ENCODE measurements around the gene NFATC1. TPM values are rescaled to one million over a fixed set of nuclear protein-coding genes. Genes with fewer than 3 reads are reported as not detected.

NFATC1 gene
- total RNA-seq, 2 experiments from 2014 or later = 97.2 to 98.3 TPM

GRCh38 chr18:79526468-79527460 is 131.0 kb downstream of the NFATC1 start:
- ATAC-seq (no peak), DNase-seq (no peak)
- H3K4me1 Mint-ChIP-seq (ENCODE audit: low read depth) = peaks cover 35% of the 10 kb centered on the region
- no peaks in the 10 kb centered on the region for H3K27me3 Mint-ChIP-seq
- H3K36me3 Mint-ChIP-seq (ENCODE audit: low read depth) = peaks cover 29% of the 10 kb centered on the region
- intact Hi-C loops (cut with micrococcal nuclease) = no loop called here
- peak overlapping the region; percentile 89 for H3K27ac Mint-ChIP-seq
- no peaks in the 10 kb centered on the region for H3K9me3 Mint-ChIP-seq
- ChIA-PET CTCF (interaction anchor here (1.0 to 7.0 kb wide), 4 partner anchors 19 to 146 kb away, joined by 3 to 88 read pairs (median 6); no protein-coding TSS in a partner anchor), POLR2A (interaction anchor here (1.2 to 1.4 kb wide), 2 partner anchors 129 to 133 kb away, joined by 4 read pairs; no protein-coding TSS in a partner anchor)
- no peak overlapping the region for H3K4me3 Mint-ChIP-seq
- TF ChIP-seq CTCF (IDR thresholded peaks at IDR 0.05) = no peak

- DNase-seq = no peak
- no peak for TF ChIP-seq CTCF (IDR thresholded peaks at IDR 0.05)
- no peaks in the 10 kb centered on the region for H3K27me3 Mint-ChIP-seq
- H3K4me3 Mint-ChIP-seq = no peak overlapping the region
- H3K4me1 Mint-ChIP-seq (ENCODE audit: low read depth) = peaks cover 25% of the 10 kb centered on the region
- H3K9me3 Mint-ChIP-seq = no peaks in the 10 kb centered on the region
- CTCF ChIA-PET = interaction anchor here (0.6 to 7.0 kb wide), 11 partner anchors 11 to 155 kb away, joined by 3 to 88 read pairs (median 3); no protein-coding TSS in a partner anchor
- intact Hi-C loops (cut with micrococcal nuclease) = loop anchor here (2.0 kb wide), 1 partner anchor 149 kb away; no protein-coding TSS in a partner anchor
- POLR2A ChIA-PET = interaction anchor here (1.4 to 1.5 kb wide), 2 partner anchors 135 to 148 kb away, joined by 3 read pairs; no protein-coding TSS in a partner anchor
- peaks cover 29% of the 10 kb centered on the region for H3K36me3 Mint-ChIP-seq (ENCODE audit: low read depth)
- H3K27ac Mint-ChIP-seq = no peak overlapping the region
- ATAC-seq = no peak
Observed at GRCh38 chr18:79527656-79528315, 132.1 kb downstream of the NFATC1 start.

GRCh38 chr18:79528316-79528695 is 132.6 kb downstream of the NFATC1 start:
- Mint-ChIP-seq H3K9me3 (no peaks in the 10 kb centered on the region), H3K36me3 (ENCODE audit: low read depth) (peaks cover 29% of the 10 kb centered on the region), H3K4me3 (no peak overlapping the region), H3K4me1 (ENCODE audit: low read depth) (peaks cover 20% of the 10 kb centered on the region), H3K27me3 (no peaks in the 10 kb centered on the region), H3K27ac (no peak overlapping the region)
- DNase-seq (no peak), ATAC-seq (no peak)
- TF ChIP-seq CTCF (IDR thresholded peaks at IDR 0.05) = no peak
- intact Hi-C loops (cut with micrococcal nuclease) = loop anchor here (2.0 kb wide), 1 partner anchor 150 kb away; no protein-coding TSS in a partner anchor
- CTCF ChIA-PET = interaction anchor here (0.7 to 7.0 kb wide), 10 partner anchors 11 to 148 kb away, joined by 3 to 88 read pairs (median 4); no protein-coding TSS in a partner anchor
- POLR2A ChIA-PET = interaction anchor here (1.4 to 1.5 kb wide), 2 partner anchors 135 to 149 kb away, joined by 3 read pairs; no protein-coding TSS in a partner anchor

GRCh38 chr18:79528846-79529245 is 133.1 kb downstream of the NFATC1 start:
- ChIA-PET POLR2A (interaction anchor here (1.4 to 1.5 kb wide), 2 partner anchors 136 to 149 kb away, joined by 3 read pairs; no protein-coding TSS in a partner anchor), CTCF (interaction anchor here (0.8 to 7.0 kb wide), 8 partner anchors 10 to 154 kb away, joined by 3 to 88 read pairs (median 6); no protein-coding TSS in a partner anchor)
- ATAC-seq (peak; percentile 17), DNase-seq (peak; percentile 83)
- Mint-ChIP-seq H3K36me3 (ENCODE audit: low read depth) (peaks cover 29% of the 10 kb centered on the region), H3K27me3 (no peaks in the 10 kb centered on the region), H3K4me3 (no peak overlapping the region), H3K4me1 (ENCODE audit: low read depth) (peaks cover 15% of the 10 kb centered on the region), H3K9me3 (no peaks in the 10 kb centered on the region), H3K27ac (no peak overlapping the region)
- peak; percentile 90 for TF ChIP-seq CTCF (IDR thresholded peaks at IDR 0.05)
- intact Hi-C loops (cut with micrococcal nuclease) = loop anchor here (2.0 kb wide), 1 partner anchor 150 kb away; no protein-coding TSS in a partner anchor

Measured in activated CD8-positive, alpha-beta T cell treated with anti-CD3 and anti-CD28 coated beads for 36 hours (primary cell).